IPS DF 4.7 (cell line): ENCODE measurements around the gene OPHN1.
"Not testable (repeated sequence)": the region's sequence is repeated elsewhere in the genome, so short reads cannot be mapped to it uniquely, and the experiment has no call there.

ENCODE experiments used
- DNase-seq: peaks from one replicate; pipeline ENCODE4 v3.0.0-alpha.2; 2013; ENCODE audit warnings: low spot score; ENCODE audit errors: extremely low read depth

The OPHN1 gene

GRCh38 chrX:68421636-68422035, 11.7 kb downstream of the OPHN1 start:
- no peak for DNase-seq

GRCh38 chrX:68420559-68420958, 12.7 kb downstream of the OPHN1 start:
- no peak for DNase-seq

- no peak for DNase-seq
Observed at GRCh38 chrX:68419975-68420374, 13.3 kb downstream of the OPHN1 start.

GRCh38 chrX:68417651-68418050, 15.6 kb downstream of the OPHN1 start:
- DNase-seq: no peak

- DNase-seq: no peak
Observed at GRCh38 chrX:68416592-68416991, 16.7 kb downstream of the OPHN1 start.

GRCh38 chrX:68415316-68415715, 18.0 kb downstream of the OPHN1 start:
- no peak for DNase-seq

- DNase-seq: no peak
Observed at GRCh38 chrX:68413254-68413653, 20.0 kb downstream of the OPHN1 start.

GRCh38 chrX:68411729-68412128, 21.6 kb downstream of the OPHN1 start:
- DNase-seq: no peak

GRCh38 chrX:68409194-68409593, 24.1 kb downstream of the OPHN1 start:
- no peak for DNase-seq

GRCh38 chrX:68403522-68403921, 29.8 kb downstream of the OPHN1 start:
- no peak for DNase-seq

- DNase-seq: no peak
Observed at GRCh38 chrX:68403038-68403437, 30.3 kb downstream of the OPHN1 start.

GRCh38 chrX:68402094-68402493, 31.2 kb downstream of the OPHN1 start:
- DNase-seq: no peak

- no peak for DNase-seq
Observed at GRCh38 chrX:68398291-68398690, 35.0 kb downstream of the OPHN1 start.

- DNase-seq: no peak
Observed at GRCh38 chrX:68396953-68397352, 36.3 kb downstream of the OPHN1 start.

GRCh38 chrX:68389419-68389960, 43.8 kb downstream of the OPHN1 start:
- not testable (repeated sequence) for DNase-seq

GRCh38 chrX:68387776-68388175, 45.5 kb downstream of the OPHN1 start:
- no peak for DNase-seq

- DNase-seq: no peak
Observed at GRCh38 chrX:68383540-68383939, 49.8 kb downstream of the OPHN1 start.

GRCh38 chrX:68377579-68377978, 55.7 kb downstream of the OPHN1 start:
- DNase-seq: not testable (repeated sequence)

GRCh38 chrX:68376373-68376772, 56.9 kb downstream of the OPHN1 start:
- DNase-seq: no peak

- DNase-seq: no peak
Observed at GRCh38 chrX:68375803-68376202, 57.5 kb downstream of the OPHN1 start.

GRCh38 chrX:68372665-68373064, 60.6 kb downstream of the OPHN1 start:
- DNase-seq: no peak

- no peak for DNase-seq
Observed at GRCh38 chrX:68369559-68369958, 63.7 kb downstream of the OPHN1 start.

GRCh38 chrX:68365341-68365740, 68.0 kb downstream of the OPHN1 start:
- no peak for DNase-seq

- DNase-seq: no peak
Observed at GRCh38 chrX:68363984-68364383, 69.3 kb downstream of the OPHN1 start.
